Fibroblast of pulmonary artery (primary cell): ENCODE data around the gene DFFA.

Source experiments
- DNase-seq: peaks from one replicate; pipeline ENCODE4 v3.0.0-alpha.2; 2010; ENCODE audit warnings: low read depth
- H3K4me3 ChIP-seq: replicated peaks from 2 replicates; pipeline ENCODE4 v1.5.1; 2011; ENCODE audit warnings: low read depth, mild to moderate bottlenecking, control low read depth, low read length, moderate library complexity
- TF ChIP-seq, protein P1 (sequence below): IDR thresholded peaks from 2 replicates; pipeline ENCODE4 v1.5.1; 2011; ENCODE audit warnings: mild to moderate bottlenecking, control low read depth, low read length, inconsistent platforms; ENCODE audit errors: missing control alignments

Gene DFFA

DNA sequence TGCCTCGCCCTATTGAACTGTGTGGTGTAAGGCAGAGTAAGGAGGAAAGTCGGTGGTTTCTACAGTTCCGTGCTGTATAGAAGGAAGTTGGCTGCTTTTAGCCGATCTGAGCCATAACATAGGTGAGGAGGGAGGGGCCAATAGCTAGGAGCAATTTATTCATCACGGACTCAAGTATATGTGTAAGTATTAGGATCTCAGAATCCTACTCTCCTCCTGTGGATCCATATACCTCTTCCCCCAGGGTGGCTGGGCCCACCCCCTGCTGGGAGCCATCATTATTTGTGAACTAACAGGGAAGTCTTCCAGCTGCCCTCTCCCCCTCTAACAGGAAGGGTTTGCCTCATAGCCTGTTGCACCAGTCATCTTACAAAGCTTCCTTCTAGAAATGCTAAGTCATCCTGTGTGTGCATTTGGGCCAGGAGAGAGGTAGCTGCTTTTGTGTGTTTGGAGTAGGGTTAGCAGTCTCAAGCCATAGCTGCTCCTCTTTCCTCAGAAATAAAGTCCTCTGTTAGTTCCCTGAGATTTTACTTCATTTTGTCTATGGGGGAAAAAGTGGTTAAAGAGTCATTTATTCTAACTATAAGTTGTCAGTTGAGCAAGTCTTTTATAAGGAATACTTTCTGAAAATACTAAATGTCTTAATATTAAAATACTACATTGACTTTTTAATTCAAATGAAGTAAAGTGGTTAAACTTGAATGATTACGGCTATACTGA lies 57.0 kb downstream of the DFFA start:
- no peak overlapping the region for H3K4me3 ChIP-seq
- TF ChIP-seq, protein P1, sequence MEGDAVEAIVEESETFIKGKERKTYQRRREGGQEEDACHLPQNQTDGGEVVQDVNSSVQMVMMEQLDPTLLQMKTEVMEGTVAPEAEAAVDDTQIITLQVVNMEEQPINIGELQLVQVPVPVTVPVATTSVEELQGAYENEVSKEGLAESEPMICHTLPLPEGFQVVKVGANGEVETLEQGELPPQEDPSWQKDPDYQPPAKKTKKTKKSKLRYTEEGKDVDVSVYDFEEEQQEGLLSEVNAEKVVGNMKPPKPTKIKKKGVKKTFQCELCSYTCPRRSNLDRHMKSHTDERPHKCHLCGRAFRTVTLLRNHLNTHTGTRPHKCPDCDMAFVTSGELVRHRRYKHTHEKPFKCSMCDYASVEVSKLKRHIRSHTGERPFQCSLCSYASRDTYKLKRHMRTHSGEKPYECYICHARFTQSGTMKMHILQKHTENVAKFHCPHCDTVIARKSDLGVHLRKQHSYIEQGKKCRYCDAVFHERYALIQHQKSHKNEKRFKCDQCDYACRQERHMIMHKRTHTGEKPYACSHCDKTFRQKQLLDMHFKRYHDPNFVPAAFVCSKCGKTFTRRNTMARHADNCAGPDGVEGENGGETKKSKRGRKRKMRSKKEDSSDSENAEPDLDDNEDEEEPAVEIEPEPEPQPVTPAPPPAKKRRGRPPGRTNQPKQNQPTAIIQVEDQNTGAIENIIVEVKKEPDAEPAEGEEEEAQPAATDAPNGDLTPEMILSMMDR = no peak
- DNase-seq = peak; percentile 96

DNA sequence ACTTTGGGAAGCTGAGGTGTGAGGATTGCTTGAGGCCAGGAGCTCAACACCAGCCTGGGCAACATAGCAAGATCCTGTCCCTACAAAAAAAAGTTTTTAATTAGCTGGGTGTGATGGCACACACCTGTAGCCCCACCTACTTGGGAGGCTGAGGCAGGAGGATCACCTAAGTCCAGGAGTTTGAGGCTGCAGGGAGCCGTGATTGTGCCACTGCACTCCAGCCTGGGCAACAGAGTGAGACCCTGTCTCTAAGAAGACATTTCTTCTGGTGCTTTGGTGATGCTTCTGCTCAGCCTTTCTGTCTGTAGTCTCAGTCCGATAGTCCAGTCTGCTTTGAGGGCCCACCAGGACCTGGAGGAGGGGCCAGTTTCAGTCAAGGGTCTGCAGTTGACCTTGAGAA lies 65.1 kb downstream of the DFFA start:
- no peak overlapping the region for H3K4me3 ChIP-seq
- DNase-seq = no peak
- TF ChIP-seq, protein P1 = no peak
